Adrenal gland (tissue), 12 donors: ENCODE data around the gene SNX9. TPM values are rescaled to one million over a fixed set of nuclear protein-coding genes. Genes with fewer than 3 reads are reported as not detected.

ENCODE experiments used
- DNase-seq, 7 donors: peaks; one replicate each; pipeline ENCODE4 v3.0.0-alpha.2; 2019 to 2020
- H3K27ac ChIP-seq, 5 donors: fragments of 200-600 bp; sonication (generic) in 4 of 5; 1 replicate in 3 of 5; 2 replicates in 2 of 5; pipeline versions ENCODE4 v1.5.1 to v1.8.0; 2016 to 2020; ENCODE audit warnings: mild to moderate bottlenecking in 1 of 5
- H3K27me3 ChIP-seq: fragments of 200-600 bp; 2 replicates; pipeline ENCODE4 v1.8.0; 2021
- H3K36me3 ChIP-seq, 2 donors: fragments of 200-600 bp; replicated peaks in 1 of 2; 1 replicate in 1 of 2; 2 replicates in 1 of 2; pipeline versions ENCODE4 v1.5.1 to v1.8.0; 2018 to 2022
- H3K4me1 ChIP-seq, 2 donors: fragments of 200-600 bp; replicated peaks in 1 of 2; 1 replicate in 1 of 2; 2 replicates in 1 of 2; pipeline versions ENCODE4 v1.5.1 to v1.8.0; 2018 to 2021
- H3K4me3 ChIP-seq, 4 donors: fragments of 200-600 bp; sonication (generic) in 3 of 4; one replicate each; pipeline ENCODE4 v1.5.1; 2016 to 2018
- H3K9me3 ChIP-seq, 3 donors: fragments of 200-600 bp; sonication (generic) in 1 of 3; replicated peaks in 1 of 3; 1 replicate in 2 of 3; 2 replicates in 1 of 3; pipeline versions ENCODE4 v1.5.1 to v1.8.0; 2016 to 2021
- CTCF ChIP-seq, 6 experiments: fragments of 450-650 bp in 4 of 6; fragments of 200-600 bp in 2 of 6; sonication (generic) in 1 of 6; IDR thresholded peaks; 1 replicate in 5 of 6; 2 replicates in 1 of 6; pipeline versions ENCODE4 v1.5.1 to v1.8.0; 2016 to 2021; ENCODE audit warnings: antibody characterized with exemption in 6 of 6, mild to moderate bottlenecking in 2 of 6, moderate library complexity in 1 of 6
- POLR2A ChIP-seq, 2 donors: fragments of 450-650 bp; IDR thresholded peaks; one replicate each; pipeline ENCODE4 v1.6.1; 2017; ENCODE audit warnings: antibody characterized with exemption in 2 of 2, mild to moderate bottlenecking in 2 of 2, moderate library complexity in 1 of 2
- WGBS, 4 donors: extraction: QIAGEN DNeasy Blood & Tissue Kit in 2 of 4; methylation state at CpG; one replicate each; pipeline versions ENCODE4 v1.1.5 to v1.1.7; 2013 to 2017; 5-methylcytosine and 5-hydroxymethylcytosine counted together
- intact Hi-C, 2 donors: fragments of 100-400 bp; cut with DNase I; formaldehyde crosslinking; loops; one replicate each; pipeline versions ENCODE4 v1.14.1 to v1.15.0; 2022 to 2023
- polyA plus RNA-seq, 3 donors: library from polyadenylated mRNA; stranded (reverse); fragments of 200-250 nt in 2 of 3; fragments of 350-450 nt in 1 of 3; fragmentation: Illumina TruSeq in 1 of 3; extraction: RNeasy Lipid Tissue Mini Kit (QIAGEN cat#74804) in 1 of 3; gene quantifications; one replicate each; pipeline ENCODE4 v1.2.3, GENCODE V29; 2013 to 2014
- total RNA-seq, 9 donors: library from RNA; depleted of rRNA in 4 of 9; stranded (reverse); fragments of >200 nt in 4 of 9; fragments of 120-200 nt in 1 of 9; fragmentation: NEBNext Ultra II Directional in 1 of 9; extraction: Animal tissue kit (Norgen Biotek cat#: 25700) in 1 of 9; gene quantifications; one replicate each; pipeline versions ENCODE4 v1.1.0 to v1.2.4, GENCODE V29; 2013 to 2023
- donor health status: healthy with polysubstance abuse.
- donor health status: Bipolar disorder and iron deficiency.
- donor health status: DM: yes; HTN: yes; CAD: no.
- donor health status: DM: no; HTN: no; CAD: no.
- donor health status: DM: no; HTN: no; CAD: no.
- donor health status: DM: yes; HTN: yes; CAD: no.

Gene SNX9
- total and polyA plus RNA-seq, 12 donors: 27.7 to 59.6 (median 50.4) TPM

GRCh38 chr6:157862706-157863105 is 39.7 kb downstream of the SNX9 start:
- no peak for DNase-seq
- Histone ChIP-seq H3K27ac (no peak overlapping the region), H3K36me3 (no peaks in the 10 kb centered on the region), H3K27me3 (no peaks in the 10 kb centered on the region), H3K4me3 (no peak overlapping the region), H3K4me1 (peaks cover 26 to 54% of the 10 kb centered on the region in 2 donors), H3K9me3 (no peaks in the 10 kb centered on the region)
- 39 to 57% (median 49%) methylated on average over 1 of the region's 1 CpG for WGBS, 4 donors
- intact Hi-C loops: no loop called here
- TF ChIP-seq CTCF (IDR thresholded peaks at IDR 0.05): no peak
- no peak for TF ChIP-seq POLR2A (IDR thresholded peaks at IDR 0.05)

GRCh38 chr6:157864185-157864761 is 41.2 kb downstream of the SNX9 start:
- TF ChIP-seq POLR2A (IDR thresholded peaks at IDR 0.05) (no peak), CTCF (IDR thresholded peaks at IDR 0.05) (no peak)
- Histone ChIP-seq H3K27ac (no peak overlapping the region), H3K36me3 (peaks cover 0 to 6% of the 10 kb centered on the region in 2 donors), H3K4me1 (peaks cover 26 to 57% of the 10 kb centered on the region in 2 donors), H3K9me3 (no peaks in the 10 kb centered on the region), H3K27me3 (no peaks in the 10 kb centered on the region), H3K4me3 (no peak overlapping the region)
- no peak for DNase-seq
- 94 to 99% (median 96%) methylated on average over 11 of the region's 11 CpGs for whole genome bisulfite sequencing, 4 donors
- intact Hi-C loops: no loop called here

GRCh38 chr6:157865249-157865648 is 42.2 kb downstream of the SNX9 start:
- H3K4me1 ChIP-seq: peaks cover 22 to 47% of the 10 kb centered on the region in 2 donors
- intact Hi-C loops: no loop called here
- H3K27ac ChIP-seq: no peak overlapping the region
- DNase-seq: no peak
- peaks cover 0 to 16% of the 10 kb centered on the region in 2 donors for H3K36me3 ChIP-seq
- no peak overlapping the region for H3K4me3 ChIP-seq
- H3K9me3 ChIP-seq: no peaks in the 10 kb centered on the region
- H3K27me3 ChIP-seq: no peaks in the 10 kb centered on the region
- WGBS, 4 donors: 82 to 95% (median 92%) methylated on average over 6 of the region's 6 CpGs
- TF ChIP-seq POLR2A (IDR thresholded peaks at IDR 0.05) (no peak), CTCF (IDR thresholded peaks at IDR 0.05) (no peak)

- 42 to 51% (median 48%) methylated on average over 5 of the region's 5 CpGs for WGBS, 4 donors
- H3K4me3 ChIP-seq: no peak overlapping the region
- intact Hi-C loops: no loop called here
- no peaks in the 10 kb centered on the region for H3K9me3 ChIP-seq
- DNase-seq: no peak
- no peak for TF ChIP-seq POLR2A (IDR thresholded peaks at IDR 0.05)
- TF ChIP-seq CTCF (IDR thresholded peaks at IDR 0.05): no peak
- peaks cover 0 to 21% of the 10 kb centered on the region in 2 donors for H3K36me3 ChIP-seq
- no peak overlapping the region for H3K27ac ChIP-seq
- no peaks in the 10 kb centered on the region for H3K27me3 ChIP-seq
- H3K4me1 ChIP-seq: peaks cover 4 to 28% of the 10 kb centered on the region in 2 donors
Measured at GRCh38 chr6:157867155-157867559, 44.1 kb downstream of the SNX9 start.
